Prostate gland (tissue), 2 donors: ENCODE results near the gene BTBD18. TPM values are rescaled to one million over a fixed set of nuclear protein-coding genes. Genes with fewer than 3 reads are reported as not detected.
A peak's percentile ranks its signal among the peaks of the same experiment; 100 is the strongest.

ENCODE experiments used
- DNase-seq: peaks from one replicate; pipeline ENCODE4 v3.0.0-alpha.2; 2019; ENCODE audit warnings: low spot score
- H3K27ac ChIP-seq, 2 donors: fragments of 200-600 bp; sonication (generic); 2 replicates each; pipeline ENCODE4 v1.5.1; 2017 to 2019
- H3K27me3 ChIP-seq: fragments of 200-600 bp; sonication (generic); replicated peaks from 2 replicates; pipeline ENCODE4 v1.5.1; 2019; ENCODE audit not compliant: insufficient read depth
- H3K36me3 ChIP-seq, 2 donors: fragments of 200-600 bp; sonication (generic); 1 replicate in 1 of 2; 2 replicates in 1 of 2; pipeline versions ENCODE4 v1.5.1 to v1.8.1; 2017 to 2019
- H3K4me1 ChIP-seq: fragments of 200-600 bp; sonication (generic); replicated peaks from 2 replicates; pipeline ENCODE4 v1.5.1; 2019
- H3K4me3 ChIP-seq, 2 donors: fragments of 200-600 bp; sonication (generic); 2 replicates each; pipeline ENCODE4 v1.5.1; 2017 to 2019
- H3K9me3 ChIP-seq: fragments of 200-600 bp; sonication (generic); 2 replicates; pipeline ENCODE4 v1.5.1; 2017
- CTCF ChIP-seq, 4 experiments: fragments of 200-600 bp in 2 of 4; fragments of 450-650 bp in 2 of 4; sonication (generic) in 2 of 4; IDR thresholded peaks; 1 replicate in 3 of 4; 2 replicates in 1 of 4; pipeline ENCODE4 v1.5.1; 2016 to 2019; ENCODE audit warnings: antibody characterized with exemption in 4 of 4, mild to moderate bottlenecking in 2 of 4, moderate library complexity in 2 of 4
- POLR2A ChIP-seq: fragments of 450-650 bp; IDR thresholded peaks from one replicate; pipeline ENCODE4 v1.6.1; 2016; ENCODE audit warnings: antibody characterized with exemption, mild to moderate bottlenecking
- POLR2AphosphoS5 ChIP-seq: sonication (generic); formaldehyde crosslinking; IDR thresholded peaks from one replicate; pipeline ENCODE4 v1.6.1; 2017; ENCODE audit warnings: antibody characterized with exemption
- WGBS: methylation state at CpG from one replicate; pipeline ENCODE4 v1.1.5; 2018; 5-methylcytosine and 5-hydroxymethylcytosine counted together
- intact Hi-C: fragments of 100-400 bp; cut with DNase I; formaldehyde crosslinking; loops from one replicate; pipeline ENCODE4 v1.14.2; 2022
- total RNA-seq, 2 donors: library from RNA; depleted of rRNA; stranded (reverse); fragments of >200 nt; gene quantifications; one replicate each; pipeline ENCODE4 v1.1.0, GENCODE V29; 2016

BTBD18 gene
- total RNA-seq, 2 donors from 2014 or later: 1.0 TPM; not detected in 1

- Histone ChIP-seq H3K27me3 (no peaks in the 10 kb centered on the region), H3K9me3 (no peaks in the 10 kb centered on the region), H3K4me1 (peaks cover 42% of the 10 kb centered on the region), H3K4me3 (no peak overlapping the region), H3K36me3 (no peaks in the 10 kb centered on the region), H3K27ac (peak overlapping the region; percentile 80 to 87)
- 54% methylated on average over 3 of the region's 3 CpGs for WGBS
- DNase-seq: no peak
- intact Hi-C loops: no loop called here
- no peak for TF ChIP-seq POLR2AphosphoS5
- TF ChIP-seq POLR2A: no peak
- TF ChIP-seq CTCF (IDR thresholded peaks at IDR 0.05): no peak
Measured at GRCh38 chr11:57776031-57776521, 24.5 kb upstream of the BTBD18 start.

GRCh38 chr11:57775491-57775890 is 23.9 kb upstream of the BTBD18 start:
- intact Hi-C loops: no loop called here
- peak overlapping the region; percentile 80 to 87 for H3K27ac ChIP-seq
- no peaks in the 10 kb centered on the region for H3K36me3 ChIP-seq
- H3K9me3 ChIP-seq: no peaks in the 10 kb centered on the region
- DNase-seq: no peak
- H3K4me3 ChIP-seq: no peak overlapping the region
- no peaks in the 10 kb centered on the region for H3K27me3 ChIP-seq
- TF ChIP-seq POLR2A (no peak), POLR2AphosphoS5 (no peak), CTCF (IDR thresholded peaks at IDR 0.05) (no peak)
- 39% methylated on average over 5 of the region's 5 CpGs for WGBS
- peaks cover 36% of the 10 kb centered on the region for H3K4me1 ChIP-seq

DNA sequence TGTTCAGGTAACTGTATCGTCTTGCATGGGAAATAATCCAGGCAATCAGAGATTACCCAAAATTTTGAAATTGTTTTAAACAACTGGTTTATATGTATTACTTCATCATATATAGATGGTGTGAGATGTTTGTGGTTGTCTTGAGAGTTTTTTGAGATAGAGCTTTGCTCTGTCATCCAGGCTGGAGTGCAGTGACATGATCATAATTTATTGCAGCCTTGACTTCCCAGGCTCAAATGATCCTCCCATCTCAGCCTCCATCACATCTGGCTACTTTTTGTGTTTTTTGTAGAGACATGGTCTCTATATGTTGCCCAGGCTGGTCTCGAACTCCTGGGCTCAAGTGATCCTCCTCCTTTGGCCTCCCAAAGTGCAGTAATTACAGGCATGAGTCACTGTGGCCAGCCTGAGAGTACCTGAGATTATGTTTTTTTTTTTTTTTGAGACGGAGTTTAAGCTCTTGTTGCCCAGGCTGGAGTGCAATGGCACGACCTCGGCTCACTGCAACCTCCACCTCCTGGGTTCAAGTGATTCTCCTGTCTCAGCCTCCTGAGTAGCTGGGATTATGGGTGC is 21.5 kb upstream of the BTBD18 start:
- no peak for DNase-seq
- Histone ChIP-seq H3K4me1 (peaks cover 20% of the 10 kb centered on the region), H3K27ac (peak overlapping the region in 1 of 2 donors; percentile 22), H3K36me3 (no peaks in the 10 kb centered on the region), H3K9me3 (no peaks in the 10 kb centered on the region), H3K4me3 (no peak overlapping the region), H3K27me3 (no peaks in the 10 kb centered on the region)
- intact Hi-C loops: no loop called here
- 76% methylated on average over 5 of the region's 5 CpGs for WGBS
- TF ChIP-seq POLR2A: no peak
- no peak for TF ChIP-seq POLR2AphosphoS5
- no peak for TF ChIP-seq CTCF (IDR thresholded peaks at IDR 0.05)

- no peaks in the 10 kb centered on the region for H3K27me3 ChIP-seq
- H3K4me1 ChIP-seq: peaks cover 16% of the 10 kb centered on the region
- DNase-seq: no peak
- WGBS: 37% methylated on average over 4 of the region's 4 CpGs
- H3K9me3 ChIP-seq: no peaks in the 10 kb centered on the region
- TF ChIP-seq POLR2AphosphoS5 (no peak), CTCF (IDR thresholded peaks at IDR 0.05) (no peak), POLR2A (no peak)
- intact Hi-C loops: no loop called here
- no peak overlapping the region for H3K4me3 ChIP-seq
- H3K27ac ChIP-seq: peak overlapping the region in 1 of 2 donors; percentile 22
- no peaks in the 10 kb centered on the region for H3K36me3 ChIP-seq
Measured at GRCh38 chr11:57772562-57772961, 20.9 kb upstream of the BTBD18 start.

GRCh38 chr11:57771365-57771764 is 19.7 kb upstream of the BTBD18 start:
- no peak overlapping the region for H3K4me3 ChIP-seq
- DNase-seq: no peak
- no peak for TF ChIP-seq CTCF (IDR thresholded peaks at IDR 0.05)
- H3K27me3 ChIP-seq: no peaks in the 10 kb centered on the region
- no peaks in the 10 kb centered on the region for H3K9me3 ChIP-seq
- no peak overlapping the region for H3K27ac ChIP-seq
- 90% methylated on average over 3 of the region's 3 CpGs for WGBS
- intact Hi-C loops: no loop called here
- H3K4me1 ChIP-seq: peaks cover 4% of the 10 kb centered on the region
- H3K36me3 ChIP-seq: no peaks in the 10 kb centered on the region
